GM23248 (cell line): ENCODE measurements around the gene ACSF3. TPM values are rescaled to one million over a fixed set of nuclear protein-coding genes. Genes with fewer than 3 reads are reported as not detected.

Experiments used
- DNase-seq: peaks from one replicate; pipeline ENCODE4 v3.0.0-alpha.2; 2015
- H2AFZ ChIP-seq: fragments of 200-600 bp; sonication (generic); 2 replicates; pipeline ENCODE4 v1.6.1; 2016; ENCODE audit warnings: antibody characterized with exemption
- H3F3A ChIP-seq: fragments of 200-600 bp; sonication (generic); 2 replicates; pipeline ENCODE4 v1.6.1; 2016; ENCODE audit warnings: mild to moderate bottlenecking, antibody characterized with exemption, mixed run types; ENCODE audit not compliant: insufficient read depth
- H3K27ac ChIP-seq: fragments of 200-600 bp; sonication (generic); 2 replicates; pipeline ENCODE4 v1.5.1; 2016; ENCODE audit warnings: mild to moderate bottlenecking
- H3K27me3 ChIP-seq: fragments of 200-600 bp; sonication (generic); replicated peaks from 2 replicates; pipeline ENCODE4 v1.6.1; 2016; ENCODE audit warnings: mild to moderate bottlenecking; ENCODE audit not compliant: insufficient read depth
- H3K36me3 ChIP-seq: fragments of 200-600 bp; sonication (generic); 2 replicates; pipeline ENCODE4 v1.6.1; 2016; ENCODE audit warnings: low read depth, mild to moderate bottlenecking
- H3K4me1 ChIP-seq: fragments of 200-600 bp; sonication (generic); 2 replicates; pipeline ENCODE4 v1.6.1; 2016; ENCODE audit warnings: mild to moderate bottlenecking; ENCODE audit not compliant: insufficient read depth
- H3K4me2 ChIP-seq: fragments of 200-600 bp; sonication (generic); one replicate; pipeline ENCODE4 v1.6.1; 2016; ENCODE audit warnings: mild to moderate bottlenecking; ENCODE audit not compliant: unreplicated experiment
- H3K4me3 ChIP-seq: fragments of 200-600 bp; sonication (generic); 2 replicates; pipeline ENCODE4 v1.5.1; 2016; ENCODE audit warnings: mild to moderate bottlenecking
- H3K79me2 ChIP-seq: fragments of 200-600 bp; sonication (generic); 2 replicates; pipeline ENCODE4 v1.6.1; 2016; ENCODE audit warnings: mild to moderate bottlenecking; ENCODE audit not compliant: insufficient read depth
- H3K9ac ChIP-seq: fragments of 200-600 bp; sonication (generic); 2 replicates; pipeline ENCODE4 v1.6.1; 2016; ENCODE audit warnings: mild to moderate bottlenecking
- H3K9me2 ChIP-seq: fragments of 200-600 bp; sonication (generic); 2 replicates; pipeline ENCODE4 v1.6.1; 2016; ENCODE audit warnings: mixed run types, mild to moderate bottlenecking, moderate library complexity; ENCODE audit not compliant: insufficient read depth
- H3K9me3 ChIP-seq: fragments of 200-600 bp; sonication (generic); one replicate; pipeline ENCODE4 v1.6.1; 2017; ENCODE audit warnings: low read depth
- H4K20me1 ChIP-seq: fragments of 200-600 bp; sonication (generic); 2 replicates; pipeline ENCODE4 v1.6.0; 2016; ENCODE audit not compliant: insufficient read depth
- EZH2 ChIP-seq: fragments of 200-600 bp; sonication (generic); IDR thresholded peaks from 2 replicates; pipeline ENCODE4 v1.6.1; 2018; ENCODE audit warnings: antibody characterized with exemption, mild to moderate bottlenecking; ENCODE audit not compliant: insufficient read depth, poor library complexity, severe bottlenecking
- EZH2phosphoT487 ChIP-seq: fragments of 200-600 bp; sonication (generic); IDR thresholded peaks from 2 replicates; pipeline ENCODE4 v1.6.1; 2018; ENCODE audit warnings: antibody characterized with exemption, moderate library complexity, mild to moderate bottlenecking, low read depth; ENCODE audit not compliant: insufficient read depth
- WGBS, 2 experiments: methylation state at CpG; one replicate each; pipeline ENCODE4 v1.1.6; 2015 to 2017; ENCODE audit warnings: low lambda C conversion rate in 2 of 2, low coverage in 1 of 2; ENCODE audit errors: missing lambda C conversion rate in 2 of 2; 5-methylcytosine and 5-hydroxymethylcytosine counted together
- in situ Hi-C: fragments of 300-500 bp; cut with MboI; formaldehyde crosslinking; loops from 2 replicates; pipeline ENCODE4 v1.15.0; 2020
- polyA plus RNA-seq: library from polyadenylated mRNA; unstranded; fragments of >200 nt; fragmentation: Nextera tagmentation; extraction: Ambion mirVana; gene quantifications from 2 replicates; pipeline ENCODE4 v1.2.1, GENCODE V29; 2016
- total RNA-seq: library from RNA; depleted of rRNA; stranded (reverse); fragments of >200 nt; shearing (Covaris generic); gene quantifications from 2 replicates; pipeline ENCODE4 v1.2.3, GENCODE V29; 2014

The ACSF3 gene
- total and polyA plus RNA-seq, 2 experiments from 2014 or later, result 15.9 to 17.1 TPM

GRCh38 chr16:89131783-89132182 is 38.1 kb downstream of the ACSF3 start:
- no peaks in the 10 kb centered on the region for H3K27me3 ChIP-seq
- TF ChIP-seq EZH2, result no peak
- no peak for TF ChIP-seq EZH2phosphoT487
- H3K9ac ChIP-seq, result no peak overlapping the region
- WGBS, 2 experiments, result 85 to 92% methylated on average over 16 to 17 of the region's 17 CpGs
- H3K9me2 ChIP-seq, result no peaks in the 10 kb centered on the region
- no peak overlapping the region for H2AFZ ChIP-seq
- H3F3A ChIP-seq, result no peaks in the 10 kb centered on the region
- H4K20me1 ChIP-seq, result no peaks in the 10 kb centered on the region
- peaks cover 5% of the 10 kb centered on the region for H3K36me3 ChIP-seq
- H3K79me2 ChIP-seq, result no peaks in the 10 kb centered on the region
- in situ Hi-C loops, result no loop called here
- DNase-seq, result no peak
- H3K27ac ChIP-seq, result no peak overlapping the region
- no peak overlapping the region for H3K4me2 ChIP-seq
- H3K4me3 ChIP-seq, result no peak overlapping the region
- no peaks in the 10 kb centered on the region for H3K9me3 ChIP-seq
- no peaks in the 10 kb centered on the region for H3K4me1 ChIP-seq

- Histone ChIP-seq H3K27me3 (no peaks in the 10 kb centered on the region), H4K20me1 (no peaks in the 10 kb centered on the region), H3K79me2 (no peaks in the 10 kb centered on the region), H3K4me2 (no peak overlapping the region), H3K4me3 (no peak overlapping the region), H3K9ac (no peak overlapping the region), H3K27ac (no peak overlapping the region), H3K4me1 (no peaks in the 10 kb centered on the region), H3K36me3 (peaks cover 5% of the 10 kb centered on the region), H3F3A (no peaks in the 10 kb centered on the region), H3K9me3 (no peaks in the 10 kb centered on the region), H2AFZ (no peak overlapping the region), H3K9me2 (no peaks in the 10 kb centered on the region)
- no peak for DNase-seq
- in situ Hi-C loops, result no loop called here
- 94% methylated on average over 21 to 22 of the region's 22 CpGs for WGBS, 2 experiments
- TF ChIP-seq EZH2phosphoT487 (no peak), EZH2 (no peak)
Observed at GRCh38 chr16:89132194-89133005, 38.7 kb downstream of the ACSF3 start.

- TF ChIP-seq EZH2phosphoT487 (no peak), EZH2 (no peak)
- Histone ChIP-seq H3K9ac (no peak overlapping the region), H3F3A (no peaks in the 10 kb centered on the region), H3K4me3 (no peak overlapping the region), H3K9me2 (no peaks in the 10 kb centered on the region), H4K20me1 (no peaks in the 10 kb centered on the region), H3K36me3 (peaks cover 5% of the 10 kb centered on the region), H3K4me2 (no peak overlapping the region), H3K9me3 (no peaks in the 10 kb centered on the region), H3K27me3 (no peaks in the 10 kb centered on the region), H3K27ac (no peak overlapping the region), H3K4me1 (no peaks in the 10 kb centered on the region), H2AFZ (no peak overlapping the region), H3K79me2 (no peaks in the 10 kb centered on the region)
- in situ Hi-C loops, result no loop called here
- DNase-seq, result no peak
- WGBS, 2 experiments, result 94 to 97% methylated on average over 16 to 25 of the region's 25 CpGs
Observed at GRCh38 chr16:89133457-89134127, 39.9 kb downstream of the ACSF3 start.

- TF ChIP-seq EZH2, result no peak
- TF ChIP-seq EZH2phosphoT487, result no peak
- DNase-seq, result no peak
- no peaks in the 10 kb centered on the region for H3F3A ChIP-seq
- no peaks in the 10 kb centered on the region for H4K20me1 ChIP-seq
- in situ Hi-C loops, result no loop called here
- H3K9ac ChIP-seq, result no peak overlapping the region
- no peak overlapping the region for H2AFZ ChIP-seq
- no peaks in the 10 kb centered on the region for H3K9me3 ChIP-seq
- H3K79me2 ChIP-seq, result no peaks in the 10 kb centered on the region
- peaks cover 5% of the 10 kb centered on the region for H3K36me3 ChIP-seq
- H3K4me2 ChIP-seq, result no peak overlapping the region
- no peaks in the 10 kb centered on the region for H3K27me3 ChIP-seq
- 96 to 97% methylated on average over 20 of the region's 20 CpGs for WGBS, 2 experiments
- H3K4me3 ChIP-seq, result no peak overlapping the region
- H3K9me2 ChIP-seq, result no peaks in the 10 kb centered on the region
- H3K27ac ChIP-seq, result no peak overlapping the region
- H3K4me1 ChIP-seq, result no peaks in the 10 kb centered on the region
Observed at GRCh38 chr16:89134269-89134668, 40.6 kb downstream of the ACSF3 start.
